ENCODE results near the gene SART1. TPM values are rescaled to one million over a fixed set of nuclear protein-coding genes. Genes with fewer than 3 reads are reported as not detected.

Gene SART1
- total and polyA plus RNA-seq, 7 donors = 22.2 to 50.0 (median 36.7) TPM

DNA sequence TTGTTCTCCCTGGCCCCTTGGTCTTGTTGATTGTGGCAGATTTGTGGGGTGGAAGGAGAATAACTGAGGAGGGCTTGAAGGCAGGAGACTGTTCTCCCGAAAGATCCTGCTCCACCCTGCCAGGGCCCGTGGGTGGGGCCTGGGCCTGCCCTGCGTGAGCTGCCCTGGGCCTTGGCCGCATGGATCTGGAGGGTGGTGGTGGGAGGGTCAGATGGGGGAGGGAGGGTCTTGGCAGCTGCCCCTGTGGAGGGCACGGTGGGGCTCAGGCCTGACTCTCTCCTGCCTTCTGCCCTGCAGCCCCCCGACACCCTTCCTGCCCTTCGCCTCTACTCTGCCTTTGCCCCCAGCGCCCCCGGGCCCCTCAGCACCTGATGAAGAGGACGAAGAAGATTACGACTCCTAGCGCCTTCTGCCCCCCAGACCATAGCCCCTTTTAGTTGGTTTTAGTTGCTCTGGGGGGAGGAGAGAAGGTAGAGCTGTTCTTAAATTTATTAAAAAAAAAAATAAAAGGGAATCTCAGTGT is 40.4 kb upstream of the SART1 start:
- DNase-seq = no peak
- Histone ChIP-seq H3K4me1 (peaks cover 0 to 39% (median 36%) of the 10 kb centered on the region in 4 donors), H3K36me3 (peaks cover 0 to 36% (median 6%) of the 10 kb centered on the region in 4 donors), H3K27me3 (no peaks in the 10 kb centered on the region), H3K4me3 (peak overlapping the region in 1 of 4 donors; percentile 99), H3K27ac (peak overlapping the region in 1 of 4 donors; percentile 86), H3K9me3 (no peaks in the 10 kb centered on the region)
- TF ChIP-seq POLR2AphosphoS5 (IDR thresholded peaks at IDR 0.05) (no peak), CTCF (IDR thresholded peaks at IDR 0.05) (no peak), EP300 (IDR thresholded peaks at IDR 0.05) (no peak), POLR2A (IDR thresholded peaks at IDR 0.05) (no peak)
- intact Hi-C loops (cut with DNase I) = no loop called here
- 79 to 90% methylated on average over 12 of the region's 12 CpGs for WGBS, 2 donors

DNA sequence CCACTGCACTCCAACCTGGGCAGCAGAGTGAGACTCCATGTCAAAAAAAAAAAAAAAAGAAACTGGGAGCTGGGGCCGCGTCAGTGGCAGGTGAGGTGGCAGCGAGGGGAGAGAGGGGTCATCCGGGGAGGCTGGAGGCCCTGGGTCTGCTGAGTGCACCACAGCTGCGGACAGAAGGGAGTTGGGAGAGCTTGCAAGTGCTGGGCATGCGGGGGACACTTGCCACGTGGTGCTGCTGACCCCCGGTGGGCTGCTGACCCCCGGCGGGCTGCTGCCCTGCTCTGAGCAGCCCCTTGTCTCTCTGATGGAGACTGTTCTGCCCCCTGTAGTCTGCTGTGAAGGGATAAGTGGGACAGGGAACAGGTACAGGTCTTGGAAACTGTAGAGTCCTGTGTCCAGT is 39.7 kb upstream of the SART1 start:
- Histone ChIP-seq H3K36me3 (peaks cover 0 to 36% (median 6%) of the 10 kb centered on the region in 4 donors), H3K4me3 (no peak overlapping the region), H3K27ac (no peak overlapping the region), H3K4me1 (peaks cover 0 to 31% (median 28%) of the 10 kb centered on the region in 4 donors), H3K9me3 (no peaks in the 10 kb centered on the region), H3K27me3 (no peaks in the 10 kb centered on the region)
- 95% methylated on average over 10 of the region's 10 CpGs for WGBS, 2 donors
- no peak for DNase-seq
- intact Hi-C loops (cut with DNase I) = no loop called here
- no peak for TF ChIP-seq POLR2AphosphoS5 (IDR thresholded peaks at IDR 0.05)
- TF ChIP-seq CTCF (IDR thresholded peaks at IDR 0.05) = no peak
- TF ChIP-seq EP300 (IDR thresholded peaks at IDR 0.05) = no peak
- TF ChIP-seq POLR2A (IDR thresholded peaks at IDR 0.05) = no peak

DNA sequence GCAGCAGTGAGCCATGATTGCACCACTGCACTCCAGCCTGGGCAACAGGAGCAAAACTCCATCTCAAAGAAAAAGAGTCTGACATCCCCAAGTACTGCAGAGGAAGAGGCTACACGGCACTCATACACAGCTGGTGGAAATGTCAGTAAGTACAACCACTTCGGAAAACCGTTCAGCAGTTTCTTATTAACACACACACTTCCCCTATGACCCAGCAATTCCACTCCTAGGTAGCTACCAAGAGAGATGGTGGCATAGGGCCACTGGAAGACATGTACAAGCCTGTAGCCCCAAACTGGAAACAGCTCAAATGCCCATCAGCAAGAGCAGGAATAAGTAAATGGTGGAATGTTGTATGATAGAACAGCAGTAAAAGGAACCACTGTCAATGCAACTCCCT is 39.0 kb upstream of the SART1 start:
- WGBS, 2 donors = 84 to 86% methylated on average over 3 of the region's 3 CpGs
- TF ChIP-seq POLR2AphosphoS5 (IDR thresholded peaks at IDR 0.05) = no peak
- TF ChIP-seq POLR2A (IDR thresholded peaks at IDR 0.05) = no peak
- no peak for TF ChIP-seq EP300 (IDR thresholded peaks at IDR 0.05)
- no peak for TF ChIP-seq CTCF (IDR thresholded peaks at IDR 0.05)
- DNase-seq = no peak
- Histone ChIP-seq H3K27ac (no peak overlapping the region), H3K27me3 (no peaks in the 10 kb centered on the region), H3K4me3 (no peak overlapping the region), H3K36me3 (peaks cover 0 to 31% (median 6%) of the 10 kb centered on the region in 4 donors), H3K9me3 (no peaks in the 10 kb centered on the region), H3K4me1 (peaks cover 0 to 25% (median 21%) of the 10 kb centered on the region in 4 donors)
- intact Hi-C loops (cut with DNase I) = no loop called here

DNA sequence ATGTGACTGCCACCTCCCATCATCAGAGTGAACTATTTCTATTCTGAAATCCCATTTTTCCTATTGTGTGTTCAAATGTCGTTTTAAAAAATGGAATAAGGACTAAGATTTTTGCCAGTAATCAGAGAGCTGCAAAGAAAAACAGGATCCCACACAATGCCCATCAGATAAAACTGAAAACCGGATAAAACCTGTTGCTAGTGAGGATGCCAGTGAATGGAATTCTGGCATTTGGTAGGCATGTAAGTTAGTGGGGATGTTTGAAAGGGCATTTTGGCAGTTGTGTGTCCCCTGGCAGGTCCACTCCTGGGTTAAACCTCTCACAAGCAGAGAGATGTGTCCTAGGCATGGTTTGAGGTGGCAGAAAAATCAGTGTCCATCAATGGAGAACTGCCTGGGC is 36.1 kb upstream of the SART1 start:
- Histone ChIP-seq H3K4me3 (no peak overlapping the region), H3K4me1 (peaks cover 0 to 11% (median 9%) of the 10 kb centered on the region in 4 donors), H3K9me3 (no peaks in the 10 kb centered on the region), H3K27ac (no peak overlapping the region), H3K27me3 (no peaks in the 10 kb centered on the region), H3K36me3 (peaks cover 0 to 31% (median 6%) of the 10 kb centered on the region in 4 donors)
- TF ChIP-seq POLR2AphosphoS5 (IDR thresholded peaks at IDR 0.05) = no peak
- intact Hi-C loops (cut with DNase I) = no loop called here
- no peak for DNase-seq
- WGBS, 2 donors = 80 to 81% methylated on average over 2 of the region's 2 CpGs

GRCh38 chr11:65927904-65928397 is 33.6 kb upstream of the SART1 start:
- H3K4me1 ChIP-seq = no peaks in the 10 kb centered on the region
- H3K4me3 ChIP-seq = no peak overlapping the region
- WGBS, 2 donors = 26 to 55% methylated on average over 9 of the region's 9 CpGs
- H3K36me3 ChIP-seq = peaks cover 0 to 6% (median under 1%) of the 10 kb centered on the region in 4 donors
- intact Hi-C loops (cut with DNase I) = no loop called here
- TF ChIP-seq CTCF (IDR thresholded peaks at IDR 0.05) (no peak), POLR2A (IDR thresholded peaks at IDR 0.05) (no peak), POLR2AphosphoS5 (IDR thresholded peaks at IDR 0.05) (no peak), EP300 (IDR thresholded peaks at IDR 0.05) (no peak)
- peak overlapping the region in 2 of 4 donors; percentile 17 to 34 for H3K27ac ChIP-seq
- no peaks in the 10 kb centered on the region for H3K9me3 ChIP-seq
- DNase-seq = no peak
- H3K27me3 ChIP-seq = no peaks in the 10 kb centered on the region

All from sigmoid colon (tissue), 7 donors.